ENCODE results near the gene KHSRP.
A peak's percentile ranks its signal among the peaks of the same experiment; 100 is the strongest.
"Not testable (repeated sequence)": the region's sequence is repeated elsewhere in the genome, so short reads cannot be mapped to it uniquely, and the experiment has no call there.

KHSRP gene

GRCh38 chr19:6402837-6403608 lies 21.6 kb downstream of the KHSRP start:
- H3K4me1 ChIP-seq (ENCODE audit: control insufficient read depth, insufficient read depth, low read length, poor library complexity, severe bottlenecking) = peaks cover 10% of the 10 kb centered on the region
- no peak overlapping the region for H3K4me3 ChIP-seq (ENCODE audit: extremely low read depth, insufficient read depth, low read length, poor library complexity, severe bottlenecking)
- peak overlapping the region; percentile 33 for H3K27ac ChIP-seq (ENCODE audit: low read depth, low read length, severe bottlenecking)
- WGBS, 2 experiments (ENCODE audit: insufficient coverage in 2 of 2) = 85 to 86% methylated on average over 19 of the region's 22 CpGs
- H3K36me3 ChIP-seq (ENCODE audit: control insufficient read depth, insufficient read depth, low read length) = no peaks in the 10 kb centered on the region
- H3K9me3 ChIP-seq (ENCODE audit: control insufficient read depth, low read length) = no peaks in the 10 kb centered on the region

GRCh38 chr19:6402058-6402457 lies 22.6 kb downstream of the KHSRP start:
- H3K27ac ChIP-seq (ENCODE audit: low read depth, low read length, severe bottlenecking) = peak overlapping the region; percentile 5
- H3K36me3 ChIP-seq (ENCODE audit: control insufficient read depth, insufficient read depth, low read length) = no peaks in the 10 kb centered on the region
- no peak overlapping the region for H3K4me3 ChIP-seq (ENCODE audit: extremely low read depth, insufficient read depth, low read length, poor library complexity, severe bottlenecking)
- 92 to 97% methylated on average over 9 of the region's 10 CpGs for WGBS, 2 experiments (ENCODE audit: insufficient coverage in 2 of 2)
- no peaks in the 10 kb centered on the region for H3K9me3 ChIP-seq (ENCODE audit: control insufficient read depth, low read length)
- peaks cover 10% of the 10 kb centered on the region for H3K4me1 ChIP-seq (ENCODE audit: control insufficient read depth, insufficient read depth, low read length, poor library complexity, severe bottlenecking)

GRCh38 chr19:6400062-6400944 lies 24.3 kb downstream of the KHSRP start:
- not testable (repeated sequence) for H3K36me3 ChIP-seq (ENCODE audit: control insufficient read depth, insufficient read depth, low read length); H3K4me3 ChIP-seq (ENCODE audit: extremely low read depth, insufficient read depth, low read length, poor library complexity, severe bottlenecking); H3K9me3 ChIP-seq (ENCODE audit: control insufficient read depth, low read length); H3K27ac ChIP-seq (ENCODE audit: low read depth, low read length, severe bottlenecking); H3K4me1 ChIP-seq (ENCODE audit: control insufficient read depth, insufficient read depth, low read length, poor library complexity, severe bottlenecking)
- WGBS, 2 experiments (ENCODE audit: insufficient coverage in 2 of 2) = 92 to 97% methylated on average over 11 to 13 of the region's 23 CpGs

- Histone ChIP-seq H3K4me3 (ENCODE audit: extremely low read depth, insufficient read depth, low read length, poor library complexity, severe bottlenecking) (no peak overlapping the region), H3K36me3 (ENCODE audit: control insufficient read depth, insufficient read depth, low read length) (peaks cover 8% of the 10 kb centered on the region), H3K27ac (ENCODE audit: low read depth, low read length, severe bottlenecking) (no peak overlapping the region), H3K9me3 (ENCODE audit: control insufficient read depth, low read length) (no peaks in the 10 kb centered on the region), H3K4me1 (ENCODE audit: control insufficient read depth, insufficient read depth, low read length, poor library complexity, severe bottlenecking) (peaks cover 6% of the 10 kb centered on the region)
- 95 to 99% methylated on average over 12 of the region's 12 CpGs for WGBS, 2 experiments (ENCODE audit: insufficient coverage in 2 of 2)
These were observed 28.3 kb downstream of the KHSRP start for GRCh38 chr19:6396305-6396704.

- 82 to 85% methylated on average over 3 of the region's 3 CpGs for WGBS, 2 experiments (ENCODE audit: insufficient coverage in 2 of 2)
- no peaks in the 10 kb centered on the region for H3K9me3 ChIP-seq (ENCODE audit: control insufficient read depth, low read length)
- peaks cover 6% of the 10 kb centered on the region for H3K4me1 ChIP-seq (ENCODE audit: control insufficient read depth, insufficient read depth, low read length, poor library complexity, severe bottlenecking)
- no peak overlapping the region for H3K27ac ChIP-seq (ENCODE audit: low read depth, low read length, severe bottlenecking)
- H3K4me3 ChIP-seq (ENCODE audit: extremely low read depth, insufficient read depth, low read length, poor library complexity, severe bottlenecking) = no peak overlapping the region
- H3K36me3 ChIP-seq (ENCODE audit: control insufficient read depth, insufficient read depth, low read length) = peaks cover 21% of the 10 kb centered on the region
These were observed 29.8 kb downstream of the KHSRP start for GRCh38 chr19:6394831-6395230.

GRCh38 chr19:6393983-6394412 lies 30.6 kb downstream of the KHSRP start:
- Histone ChIP-seq H3K9me3 (ENCODE audit: control insufficient read depth, low read length) (no peaks in the 10 kb centered on the region), H3K4me3 (ENCODE audit: extremely low read depth, insufficient read depth, low read length, poor library complexity, severe bottlenecking) (peak overlapping the region; percentile 88), H3K36me3 (ENCODE audit: control insufficient read depth, insufficient read depth, low read length) (peaks cover 29% of the 10 kb centered on the region), H3K4me1 (ENCODE audit: control insufficient read depth, insufficient read depth, low read length, poor library complexity, severe bottlenecking) (peaks cover 6% of the 10 kb centered on the region), H3K27ac (ENCODE audit: low read depth, low read length, severe bottlenecking) (peak overlapping the region; percentile 98)
- 4 to 8% methylated on average over 6 to 10 of the region's 14 CpGs for WGBS, 2 experiments (ENCODE audit: insufficient coverage in 2 of 2)

- WGBS, 2 experiments (ENCODE audit: insufficient coverage in 2 of 2) = 0 to 1% methylated on average over 51 to 60 of the region's 69 CpGs
- Histone ChIP-seq H3K9me3 (ENCODE audit: control insufficient read depth, low read length) (no peaks in the 10 kb centered on the region), H3K27ac (ENCODE audit: low read depth, low read length, severe bottlenecking) (peak within 1 kb of the TSS; percentile 98), H3K4me1 (ENCODE audit: control insufficient read depth, insufficient read depth, low read length, poor library complexity, severe bottlenecking) (peaks cover 6% of the 10 kb centered on the region), H3K36me3 (ENCODE audit: control insufficient read depth, insufficient read depth, low read length) (peaks cover 36% of the 10 kb centered on the region), H3K4me3 (ENCODE audit: extremely low read depth, insufficient read depth, low read length, poor library complexity, severe bottlenecking) (peak within 1 kb of the TSS; percentile 88)
These were observed 31.3 kb downstream of the KHSRP start, which contains the start of gene GTF2F1 for GRCh38 chr19:6393074-6393982. GTF2F1 (minus strand) TSS chr19:6393164; CDS start chr19:6392995, 169 bp downstream.

- Histone ChIP-seq H3K36me3 (ENCODE audit: control insufficient read depth, insufficient read depth, low read length) (peaks cover 43% of the 10 kb centered on the region), H3K4me1 (ENCODE audit: control insufficient read depth, insufficient read depth, low read length, poor library complexity, severe bottlenecking) (peaks cover 6% of the 10 kb centered on the region), H3K27ac (ENCODE audit: low read depth, low read length, severe bottlenecking) (peak overlapping the region; percentile 98), H3K4me3 (ENCODE audit: extremely low read depth, insufficient read depth, low read length, poor library complexity, severe bottlenecking) (peak overlapping the region; percentile 88), H3K9me3 (ENCODE audit: control insufficient read depth, low read length) (no peaks in the 10 kb centered on the region)
- WGBS, 2 experiments (ENCODE audit: insufficient coverage in 2 of 2) = 1 to 7% methylated on average over 19 to 27 of the region's 30 CpGs
These were observed 32.2 kb downstream of the KHSRP start for GRCh38 chr19:6392221-6393073.

- H3K27ac ChIP-seq (ENCODE audit: low read depth, low read length, severe bottlenecking) = no peak overlapping the region
- no peaks in the 10 kb centered on the region for H3K9me3 ChIP-seq (ENCODE audit: control insufficient read depth, low read length)
- no peak overlapping the region for H3K4me3 ChIP-seq (ENCODE audit: extremely low read depth, insufficient read depth, low read length, poor library complexity, severe bottlenecking)
- WGBS, 2 experiments (ENCODE audit: insufficient coverage in 2 of 2) = 97 to 98% methylated on average over 14 to 19 of the region's 19 CpGs
- H3K36me3 ChIP-seq (ENCODE audit: control insufficient read depth, insufficient read depth, low read length) = peaks cover 88% of the 10 kb centered on the region
- peaks cover 6% of the 10 kb centered on the region for H3K4me1 ChIP-seq (ENCODE audit: control insufficient read depth, insufficient read depth, low read length, poor library complexity, severe bottlenecking)
These were observed 37.2 kb downstream of the KHSRP start for GRCh38 chr19:6387372-6387771.
